Neural cell (in vitro differentiated cells): ENCODE results near the gene ACVR1B.

Experiments used
- CTCF ChIP-seq: fragments of 450-650 bp; IDR thresholded peaks from 2 replicates; pipeline ENCODE4 v1.5.1; 2014; ENCODE audit warnings: antibody characterized with exemption, mild to moderate bottlenecking, moderate library complexity; ENCODE audit not compliant: poor library complexity, severe bottlenecking
- POLR2AphosphoS5 ChIP-seq: IDR thresholded peaks from 2 replicates; pipeline ENCODE4 v1.6.1; 2012
- RAD21 ChIP-seq: fragments of 450-650 bp; conservative IDR thresholded peaks from 2 replicates; pipeline ENCODE4 v1.6.1; 2014; ENCODE audit warnings: antibody characterized with exemption, mild to moderate bottlenecking, moderate library complexity
- REST ChIP-seq: IDR thresholded peaks from 2 replicates; pipeline ENCODE4 v1.6.1; 2012; ENCODE audit warnings: borderline replicate concordance

- TF ChIP-seq CTCF = no peak
- no peak for TF ChIP-seq RAD21
- no peak for TF ChIP-seq POLR2AphosphoS5
- TF ChIP-seq REST = no peak
These were observed 53.9 kb downstream of the ACVR1B start for GRCh38 chr12:52005218-52005902.
